A549 (cell line): ENCODE measurements around the gene RBM10. TPM values are rescaled to one million over a fixed set of nuclear protein-coding genes. Genes with fewer than 3 reads are reported as not detected.

ENCODE experiments used
- ATAC-seq, 2 experiments: fragments of 200-7000 bp in 1 of 2; fragments of >200 bp in 1 of 2; cut with Nextera tagmentation in 1 of 2; cut with Tn5 transposase in 1 of 2; 3 replicates each; pipeline versions ENCODE4 v1.8.0 to v1.9.1; 2018 to 2020; ENCODE audit warnings: mild to moderate bottlenecking in 1 of 2, moderate library complexity in 1 of 2
- CTCF ChIA-PET: fragments of 300-600 bp; sonication (Branson Sonifier 250); formaldehyde crosslinking; extraction: SDS; loops from one replicate; lab custom pipeline; 2021; ENCODE audit warnings: antibody characterized with exemption, inconsistent platforms; lab: Yijun Ruan, JAX
- POLR2A ChIA-PET: fragments of 350-600 bp; formaldehyde crosslinking; extraction: SDS; loops from one replicate; lab custom pipeline; 2021; ENCODE audit warnings: antibody characterized with exemption, inconsistent platforms; lab: Yijun Ruan, JAX
- DNase-seq, 2 experiments: peaks; one replicate each; pipeline versions ENCODE4 v3.0.0 to v3.0.0-alpha.2; 2011 to 2016; ENCODE audit warnings: low read depth in 1 of 2, low spot score in 1 of 2
- FAIRE-seq: peaks from 2 replicates; lab custom pipeline; 2011; peaks lifted over from hg19 to GRCh38; lab: Jason Lieb, UNC
- H3K27ac ChIP-seq, 2 experiments: fragments of >200 bp; sonication (Bioruptor Twin); formaldehyde crosslinking; 3 replicates each; pipeline ENCODE4 v1.5.1; 2016 to 2017
- H3K4me1 ChIP-seq: fragments of >200 bp; sonication (Bioruptor Twin); formaldehyde crosslinking; 3 replicates; pipeline ENCODE4 v1.6.1; 2016
- H3K4me2 ChIP-seq: fragments of >200 bp; sonication (Bioruptor Twin); formaldehyde crosslinking; 3 replicates; pipeline ENCODE4 v1.6.1; 2016
- H3K4me3 ChIP-seq: fragments of >200 bp; sonication (Bioruptor Twin); formaldehyde crosslinking; 3 replicates; pipeline ENCODE4 v1.5.1; 2016
- H3K9me3 ChIP-seq: fragments of >200 bp; sonication (Bioruptor Twin); formaldehyde crosslinking; 3 replicates; pipeline ENCODE4 v1.6.1; 2016
- CEBPB ChIP-seq, 2 experiments: fragments of >200 bp in 1 of 2; sonication (Bioruptor Twin) in 1 of 2; formaldehyde crosslinking in 1 of 2; IDR thresholded peaks; 2 replicates each; pipeline ENCODE4 v1.6.1; 2012 to 2016
- CHD2 ChIP-seq: fragments of 150-350 bp; IDR thresholded peaks from 2 replicates; pipeline ENCODE4 v1.6.1; 2014; ENCODE audit warnings: low read length; ENCODE audit not compliant: partially characterized antibody
- CHD4 ChIP-seq: fragments of 200-600 bp; sonication (generic); IDR thresholded peaks from 2 replicates; pipeline ENCODE4 v1.6.1; 2016; ENCODE audit warnings: antibody characterized with exemption, mild to moderate bottlenecking, borderline replicate concordance
- EP300 ChIP-seq, 2 experiments: fragments of >200 bp; sonication (Bioruptor Twin); formaldehyde crosslinking; IDR thresholded peaks; 2 replicates in 1 of 2; 3 replicates in 1 of 2; pipeline ENCODE4 v1.6.1; 2016 to 2017
- FOSL2 ChIP-seq, 2 experiments: fragments of 450-650 bp in 1 of 2; fragments of >200 bp in 1 of 2; sonication (Bioruptor Twin) in 1 of 2; formaldehyde crosslinking; IDR thresholded peaks; 2 replicates each; pipeline versions ENCODE4 v1.5.0 to v1.6.1; 2016 to 2020; ENCODE audit warnings: mild to moderate bottlenecking in 1 of 2, moderate library complexity in 1 of 2
- GATA3 ChIP-seq: IDR thresholded peaks from 2 replicates; pipeline ENCODE4 v1.6.1; 2012; ENCODE audit warnings: borderline replicate concordance
- HDAC2 ChIP-seq: fragments of 200-600 bp; sonication (generic); IDR thresholded peaks from 2 replicates; pipeline ENCODE4 v1.6.1; 2016
- HOXB5 ChIP-seq: fragments of 250-450 bp; sonication (Bioruptor Pico); IDR thresholded peaks from 2 replicates; pipeline ENCODE4 v1.5.0; 2020; ENCODE audit warnings: mild to moderate bottlenecking, moderate library complexity
- JUN ChIP-seq, 2 experiments: fragments of >200 bp; sonication (Bioruptor Twin); formaldehyde crosslinking; IDR thresholded peaks; 2 replicates in 1 of 2; 3 replicates in 1 of 2; pipeline ENCODE4 v1.6.1; 2016 to 2017
- MAFK ChIP-seq: fragments of 450-650 bp; IDR thresholded peaks from 2 replicates; pipeline ENCODE4 v1.6.1; 2014; ENCODE audit not compliant: partially characterized antibody
- MAZ ChIP-seq: fragments of 150-350 bp; IDR thresholded peaks from 2 replicates; pipeline ENCODE4 v1.6.1; 2014; ENCODE audit warnings: antibody characterized with exemption, low read depth, low read length, borderline replicate concordance
- MYC ChIP-seq: IDR thresholded peaks from 2 replicates; pipeline ENCODE4 v1.6.1; 2012; ENCODE audit warnings: mild to moderate bottlenecking, inconsistent platforms, low read length, improper control_type of control experiment, borderline replicate concordance
- POLR2AphosphoS2 ChIP-seq: conservative IDR thresholded peaks from 2 replicates; pipeline ENCODE4 v1.6.1; 2012; ENCODE audit warnings: low read length, improper control_type of control experiment, inconsistent platforms
- RAD21 ChIP-seq, 2 experiments: fragments of >200 bp in 1 of 2; sonication (Bioruptor Twin) in 1 of 2; formaldehyde crosslinking in 1 of 2; IDR thresholded peaks in 1 of 2; conservative IDR thresholded peaks in 1 of 2; 2 replicates in 1 of 2; 3 replicates in 1 of 2; pipeline ENCODE4 v1.6.1; 2012 to 2018; ENCODE audit warnings: inconsistent platforms in 1 of 2
- RARB ChIP-seq: fragments of 250-450 bp; sonication (Bioruptor Pico); IDR thresholded peaks from 2 replicates; pipeline ENCODE4 v1.8.0; 2021; ENCODE audit warnings: mild to moderate bottlenecking, moderate library complexity
- SMC3 ChIP-seq: fragments of >200 bp; sonication (Bioruptor Twin); formaldehyde crosslinking; IDR thresholded peaks from 3 replicates; pipeline ENCODE4 v1.6.1; 2018; ENCODE audit warnings: inconsistent platforms
- SREBF2 ChIP-seq: fragments of 450-650 bp; IDR thresholded peaks from 2 replicates; pipeline ENCODE4 v1.6.1; 2014; ENCODE audit warnings: mild to moderate bottlenecking, moderate library complexity
- ZFP36 ChIP-seq: fragments of 450-650 bp; IDR thresholded peaks from 2 replicates; pipeline ENCODE4 v1.6.1; 2014; ENCODE audit warnings: borderline replicate concordance; ENCODE audit not compliant: partially characterized antibody
- WGBS: methylation state at CpG from one replicate; pipeline ENCODE4 v1.1.6; 2017; ENCODE audit errors: missing lambda C conversion rate; 5-methylcytosine and 5-hydroxymethylcytosine counted together
- polyA plus RNA-seq, 4 experiments: library from polyadenylated mRNA; depleted of rRNA in 3 of 4; stranded (reverse); fragments of >200 nt; fragmentation: RNase III in 1 of 4; extraction: RNeasy Plus Mini Kit Qiagen cat#74134 plus additional on column Dnase treatment in 1 of 4; gene quantifications; 2 replicates in 3 of 4; 3 replicates in 1 of 4; pipeline ENCODE4 v1.2.3, GENCODE V29; 2011 to 2017
- TF ChIP-seq, protein P1 (sequence below): IDR thresholded peaks from 2 replicates; pipeline ENCODE4 v1.6.1; 2012
- TF ChIP-seq, protein P2 (sequence below): IDR thresholded peaks from 2 replicates; pipeline ENCODE4 v1.6.1; 2012
- TF ChIP-seq, protein P3 (sequence below): fragments of 150-350 bp; IDR thresholded peaks from 2 replicates; pipeline ENCODE4 v1.6.1; 2014; ENCODE audit warnings: low read depth, mild to moderate bottlenecking, low read length
- TF ChIP-seq, protein P4 (sequence below): fragments of 200-600 bp; sonication (generic); IDR thresholded peaks from 2 replicates; pipeline ENCODE4 v1.6.1; 2016; ENCODE audit warnings: antibody characterized with exemption, mild to moderate bottlenecking, moderate library complexity
- TF ChIP-seq, protein P5 (sequence below): fragments of 450-650 bp; IDR thresholded peaks from 2 replicates; pipeline ENCODE4 v1.6.1; 2014; ENCODE audit warnings: antibody characterized with exemption
- TF ChIP-seq, protein P6 (sequence below): IDR thresholded peaks from 2 replicates; pipeline ENCODE4 v1.6.1; 2012; ENCODE audit warnings: low read depth, borderline replicate concordance

Gene RBM10
- polyA plus RNA-seq, 2 of the 4 experiments (the other 2 are of a cell fraction) = 21.1 to 29.8 TPM

DNA sequence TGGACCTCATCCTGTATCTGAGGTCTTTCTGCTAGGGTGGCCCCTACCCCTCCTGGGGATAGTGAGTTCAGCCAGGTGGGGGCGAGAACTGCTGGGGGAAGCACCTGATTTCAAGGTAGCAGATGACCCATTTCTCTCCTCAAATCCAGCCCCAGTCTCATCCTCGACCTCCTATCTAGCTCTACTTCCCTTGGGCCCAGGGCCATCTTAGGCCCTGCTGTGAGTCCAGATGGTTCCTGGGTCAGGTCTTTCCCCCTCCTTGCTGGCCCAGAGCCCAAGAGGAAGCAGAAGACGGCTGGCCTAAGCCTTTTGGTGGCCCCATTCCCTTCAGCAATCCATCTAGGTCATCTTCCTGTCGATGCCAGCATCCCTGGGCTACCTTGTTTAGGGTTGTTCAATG, 76.7 kb downstream of the RBM10 start:
- Histone ChIP-seq H3K9me3 (no peaks in the 10 kb centered on the region), H3K4me2 (no peak overlapping the region), H3K27ac (no peak overlapping the region), H3K4me1 (peaks cover 23% of the 10 kb centered on the region), H3K4me3 (no peak overlapping the region)
- ATAC-seq = no peak
- no peak for TF ChIP-seq EP300 (IDR thresholded peaks at IDR 0.05)
- TF ChIP-seq, protein P1, sequence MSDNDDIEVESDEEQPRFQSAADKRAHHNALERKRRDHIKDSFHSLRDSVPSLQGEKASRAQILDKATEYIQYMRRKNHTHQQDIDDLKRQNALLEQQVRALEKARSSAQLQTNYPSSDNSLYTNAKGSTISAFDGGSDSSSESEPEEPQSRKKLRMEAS = no peak
- TF ChIP-seq CHD2 = no peak
- TF ChIP-seq ZFP36 = no peak
- TF ChIP-seq, protein P2, sequence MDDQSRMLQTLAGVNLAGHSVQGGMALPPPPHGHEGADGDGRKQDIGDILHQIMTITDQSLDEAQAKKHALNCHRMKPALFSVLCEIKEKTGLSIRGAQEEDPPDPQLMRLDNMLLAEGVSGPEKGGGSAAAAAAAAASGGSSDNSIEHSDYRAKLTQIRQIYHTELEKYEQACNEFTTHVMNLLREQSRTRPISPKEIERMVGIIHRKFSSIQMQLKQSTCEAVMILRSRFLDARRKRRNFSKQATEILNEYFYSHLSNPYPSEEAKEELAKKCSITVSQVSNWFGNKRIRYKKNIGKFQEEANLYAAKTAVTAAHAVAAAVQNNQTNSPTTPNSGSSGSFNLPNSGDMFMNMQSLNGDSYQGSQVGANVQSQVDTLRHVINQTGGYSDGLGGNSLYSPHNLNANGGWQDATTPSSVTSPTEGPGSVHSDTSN = no peak
- TF ChIP-seq, protein P3, sequence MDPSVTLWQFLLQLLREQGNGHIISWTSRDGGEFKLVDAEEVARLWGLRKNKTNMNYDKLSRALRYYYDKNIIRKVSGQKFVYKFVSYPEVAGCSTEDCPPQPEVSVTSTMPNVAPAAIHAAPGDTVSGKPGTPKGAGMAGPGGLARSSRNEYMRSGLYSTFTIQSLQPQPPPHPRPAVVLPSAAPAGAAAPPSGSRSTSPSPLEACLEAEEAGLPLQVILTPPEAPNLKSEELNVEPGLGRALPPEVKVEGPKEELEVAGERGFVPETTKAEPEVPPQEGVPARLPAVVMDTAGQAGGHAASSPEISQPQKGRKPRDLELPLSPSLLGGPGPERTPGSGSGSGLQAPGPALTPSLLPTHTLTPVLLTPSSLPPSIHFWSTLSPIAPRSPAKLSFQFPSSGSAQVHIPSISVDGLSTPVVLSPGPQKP = no peak
- TF ChIP-seq, protein P4, sequence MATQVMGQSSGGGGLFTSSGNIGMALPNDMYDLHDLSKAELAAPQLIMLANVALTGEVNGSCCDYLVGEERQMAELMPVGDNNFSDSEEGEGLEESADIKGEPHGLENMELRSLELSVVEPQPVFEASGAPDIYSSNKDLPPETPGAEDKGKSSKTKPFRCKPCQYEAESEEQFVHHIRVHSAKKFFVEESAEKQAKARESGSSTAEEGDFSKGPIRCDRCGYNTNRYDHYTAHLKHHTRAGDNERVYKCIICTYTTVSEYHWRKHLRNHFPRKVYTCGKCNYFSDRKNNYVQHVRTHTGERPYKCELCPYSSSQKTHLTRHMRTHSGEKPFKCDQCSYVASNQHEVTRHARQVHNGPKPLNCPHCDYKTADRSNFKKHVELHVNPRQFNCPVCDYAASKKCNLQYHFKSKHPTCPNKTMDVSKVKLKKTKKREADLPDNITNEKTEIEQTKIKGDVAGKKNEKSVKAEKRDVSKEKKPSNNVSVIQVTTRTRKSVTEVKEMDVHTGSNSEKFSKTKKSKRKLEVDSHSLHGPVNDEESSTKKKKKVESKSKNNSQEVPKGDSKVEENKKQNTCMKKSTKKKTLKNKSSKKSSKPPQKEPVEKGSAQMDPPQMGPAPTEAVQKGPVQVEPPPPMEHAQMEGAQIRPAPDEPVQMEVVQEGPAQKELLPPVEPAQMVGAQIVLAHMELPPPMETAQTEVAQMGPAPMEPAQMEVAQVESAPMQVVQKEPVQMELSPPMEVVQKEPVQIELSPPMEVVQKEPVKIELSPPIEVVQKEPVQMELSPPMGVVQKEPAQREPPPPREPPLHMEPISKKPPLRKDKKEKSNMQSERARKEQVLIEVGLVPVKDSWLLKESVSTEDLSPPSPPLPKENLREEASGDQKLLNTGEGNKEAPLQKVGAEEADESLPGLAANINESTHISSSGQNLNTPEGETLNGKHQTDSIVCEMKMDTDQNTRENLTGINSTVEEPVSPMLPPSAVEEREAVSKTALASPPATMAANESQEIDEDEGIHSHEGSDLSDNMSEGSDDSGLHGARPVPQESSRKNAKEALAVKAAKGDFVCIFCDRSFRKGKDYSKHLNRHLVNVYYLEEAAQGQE = no peak
- no peak for TF ChIP-seq FOSL2 (IDR thresholded peaks at IDR 0.05)
- TF ChIP-seq FOSL2 (CRISPR knock-in tag; IDR thresholded peaks at IDR 0.05) = no peak
- TF ChIP-seq, protein P5, sequence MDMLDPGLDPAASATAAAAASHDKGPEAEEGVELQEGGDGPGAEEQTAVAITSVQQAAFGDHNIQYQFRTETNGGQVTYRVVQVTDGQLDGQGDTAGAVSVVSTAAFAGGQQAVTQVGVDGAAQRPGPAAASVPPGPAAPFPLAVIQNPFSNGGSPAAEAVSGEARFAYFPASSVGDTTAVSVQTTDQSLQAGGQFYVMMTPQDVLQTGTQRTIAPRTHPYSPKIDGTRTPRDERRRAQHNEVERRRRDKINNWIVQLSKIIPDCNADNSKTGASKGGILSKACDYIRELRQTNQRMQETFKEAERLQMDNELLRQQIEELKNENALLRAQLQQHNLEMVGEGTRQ = no peak
- DNase-seq = no peak
- POLR2A ChIA-PET = no interaction called here
- WGBS = 80% methylated on average over 4 of the region's 4 CpGs
- FAIRE-seq = no peak
- CTCF ChIA-PET = interaction anchor here (1.0 kb wide), 1 partner anchor 301 kb away, joined by 3 read pairs; no protein-coding TSS in a partner anchor

DNA sequence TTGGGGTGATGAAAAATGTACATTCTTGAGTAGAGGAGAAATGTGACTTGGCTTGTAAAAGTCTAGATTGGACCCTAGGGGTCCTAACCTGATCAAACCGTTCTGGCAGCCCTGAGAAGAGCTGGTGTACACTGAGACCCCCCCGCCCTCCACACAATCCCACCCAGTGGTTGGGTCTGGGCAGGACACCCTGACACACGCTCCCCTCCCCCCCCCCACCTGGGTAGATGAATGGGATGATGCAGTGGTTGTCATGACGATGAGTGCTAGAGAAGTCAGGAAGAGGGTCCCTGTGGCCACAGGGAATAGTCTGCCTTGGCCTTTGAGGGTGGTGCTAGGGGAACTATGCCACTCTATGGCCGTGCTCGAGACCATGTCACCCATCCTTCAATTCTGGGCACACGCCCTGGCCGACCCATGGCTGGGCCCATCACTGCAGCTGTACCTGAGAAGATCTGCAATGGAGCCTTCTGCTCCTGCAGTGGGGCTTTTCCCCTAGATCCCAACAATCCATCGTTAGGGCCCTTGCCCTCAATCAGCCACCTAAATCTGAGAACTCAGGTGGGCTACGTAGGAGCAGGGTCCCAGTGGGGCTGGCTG, 77.8 kb downstream of the RBM10 start:
- no peak for FAIRE-seq
- WGBS = 92% methylated on average over 8 of the region's 10 CpGs
- no peak for TF ChIP-seq MAZ
- TF ChIP-seq POLR2AphosphoS2 = no peak
- no peak for TF ChIP-seq JUN (IDR thresholded peaks at IDR 0.05)
- no peak for TF ChIP-seq CHD4
- no peak for TF ChIP-seq SMC3
- TF ChIP-seq HOXB5 (CRISPR knock-in tag) = no peak
- no peak for TF ChIP-seq SREBF2
- no peak for TF ChIP-seq CHD2
- no peak for TF ChIP-seq MYC
- TF ChIP-seq CEBPB (IDR thresholded peaks at IDR 0.05) = no peak
- TF ChIP-seq, protein P6, sequence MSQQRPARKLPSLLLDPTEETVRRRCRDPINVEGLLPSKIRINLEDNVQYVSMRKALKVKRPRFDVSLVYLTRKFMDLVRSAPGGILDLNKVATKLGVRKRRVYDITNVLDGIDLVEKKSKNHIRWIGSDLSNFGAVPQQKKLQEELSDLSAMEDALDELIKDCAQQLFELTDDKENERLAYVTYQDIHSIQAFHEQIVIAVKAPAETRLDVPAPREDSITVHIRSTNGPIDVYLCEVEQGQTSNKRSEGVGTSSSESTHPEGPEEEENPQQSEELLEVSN = no peak
- TF ChIP-seq HDAC2 = no peak
- no peak for TF ChIP-seq RARB (CRISPR knock-in tag)
- TF ChIP-seq, protein P1 = no peak
- no peak for TF ChIP-seq GATA3
- no peak for TF ChIP-seq MAFK
- TF ChIP-seq RAD21 (conservative IDR thresholded peaks at IDR 0.05 in 1 of 2, IDR thresholded peaks at IDR 0.05 in 1 of 2) = no peak
- TF ChIP-seq FOSL2 (IDR thresholded peaks at IDR 0.05) = no peak
- TF ChIP-seq FOSL2 (CRISPR knock-in tag; IDR thresholded peaks at IDR 0.05) = no peak
- ChIA-PET POLR2A (no interaction called here), CTCF (no interaction called here)
- Histone ChIP-seq H3K9me3 (no peaks in the 10 kb centered on the region), H3K4me3 (no peak overlapping the region), H3K4me1 (peaks cover 16% of the 10 kb centered on the region; the same call in 1 of the 3 replicates), H3K27ac (no peak overlapping the region), H3K4me2 (no peak overlapping the region)
- DNase-seq = no peak
- no peak for ATAC-seq
